Transverse colon (tissue), 3 donors: ENCODE measurements around the gene ABLIM2.

Experiments
- CTCF ChIP-seq, 5 experiments: fragments of 200-600 bp in 3 of 5; fragments of 450-650 bp in 2 of 5; sonication (generic) in 3 of 5; IDR thresholded peaks; 1 replicate in 2 of 5; 2 replicates in 3 of 5; pipeline ENCODE4 v1.5.1; 2016 to 2017; ENCODE audit warnings: antibody characterized with exemption in 5 of 5, inconsistent platforms in 3 of 5, mild to moderate bottlenecking in 2 of 5, moderate library complexity in 1 of 5
- POLR2A ChIP-seq: fragments of 450-650 bp; IDR thresholded peaks from one replicate; pipeline ENCODE4 v1.6.1; 2016; ENCODE audit warnings: antibody characterized with exemption, mild to moderate bottlenecking, moderate library complexity

- TF ChIP-seq CTCF (IDR thresholded peaks at IDR 0.05) (no peak), POLR2A (no peak)
Measured at GRCh38 chr4:8024073-8024786, 134.4 kb downstream of the ABLIM2 start.
